SK-N-SH treated with all-trans-retinoic acid at 6 μM for 48 hours (cell line): ENCODE results near the gene RPS6KA2.
"Not testable (repeated sequence)": the region's sequence is repeated elsewhere in the genome, so short reads cannot be mapped to it uniquely, and the experiment has no call there.

Source experiments
- ATAC-seq: fragments of 200-7000 bp; cut with Tn5 transposase; 3 replicates; pipeline ENCODE4 v1.9.1; 2020; ENCODE audit warnings: mild to moderate bottlenecking, moderate library complexity
- ARNTL ChIP-seq: fragments of 450-650 bp; formaldehyde crosslinking; IDR thresholded peaks from 2 replicates; pipeline ENCODE4 v1.5.0; 2020; ENCODE audit warnings: low read depth, mild to moderate bottlenecking, moderate library complexity, borderline replicate concordance
- BACH2 ChIP-seq: fragments of 250-450 bp; sonication (Bioruptor Pico); IDR thresholded peaks from 2 replicates; pipeline ENCODE4 v1.9.0; 2021; ENCODE audit warnings: mild to moderate bottlenecking, borderline replicate concordance
- CSDC2 ChIP-seq: fragments of 250-450 bp; sonication (Bioruptor Pico); IDR thresholded peaks from 2 replicates; pipeline ENCODE4 v1.5.0; 2020; ENCODE audit warnings: mild to moderate bottlenecking, moderate library complexity
- ESRRG ChIP-seq: fragments of 250-450 bp; sonication (Bioruptor Pico); IDR thresholded peaks from 2 replicates; pipeline ENCODE4 v1.6.1; 2021; ENCODE audit warnings: mild to moderate bottlenecking
- GLIS3 ChIP-seq: fragments of 250-450 bp; sonication (Bioruptor Pico); IDR thresholded peaks from 2 replicates; pipeline ENCODE4 v1.5.0; 2020; ENCODE audit warnings: mild to moderate bottlenecking, moderate library complexity
- ISL1 ChIP-seq: fragments of 250-450 bp; sonication (Bioruptor Pico); IDR thresholded peaks from 2 replicates; pipeline ENCODE4 v2.1.2; 2022; ENCODE audit warnings: mild to moderate bottlenecking, moderate library complexity
- OSR1 ChIP-seq: fragments of 250-450 bp; sonication (Bioruptor Pico); IDR thresholded peaks from 2 replicates; pipeline ENCODE4 v1.8.0; 2022; ENCODE audit warnings: moderate library complexity, mild to moderate bottlenecking, inconsistent platforms
- PPARA ChIP-seq: fragments of 250-450 bp; sonication (Bioruptor Pico); IDR thresholded peaks from 2 replicates; pipeline ENCODE4 v1.5.0; 2020; ENCODE audit warnings: mild to moderate bottlenecking, borderline replicate concordance
- SNAI2 ChIP-seq: fragments of 250-450 bp; sonication (Bioruptor Pico); IDR thresholded peaks from 2 replicates; pipeline ENCODE4 v1.5.0; 2020; ENCODE audit warnings: mild to moderate bottlenecking, moderate library complexity
- TCF4 ChIP-seq: fragments of 250-450 bp; sonication (Bioruptor Pico); IDR thresholded peaks from 2 replicates; pipeline ENCODE4 v1.8.0; 2021; ENCODE audit warnings: mild to moderate bottlenecking, moderate library complexity, borderline replicate concordance
- TOX ChIP-seq: fragments of 250-450 bp; sonication (Bioruptor Pico); IDR thresholded peaks from 2 replicates; pipeline ENCODE4 v1.8.0; 2021; ENCODE audit warnings: mild to moderate bottlenecking, moderate library complexity, borderline replicate concordance
- TSHZ2 ChIP-seq: fragments of 250-450 bp; sonication (Bioruptor Pico); IDR thresholded peaks from 2 replicates; pipeline ENCODE4 v1.5.0; 2020; ENCODE audit warnings: mild to moderate bottlenecking, moderate library complexity
- ZFP3 ChIP-seq: fragments of 250-450 bp; sonication (Bioruptor Pico); IDR thresholded peaks from 2 replicates; pipeline ENCODE4 v1.5.0; 2020; ENCODE audit warnings: mild to moderate bottlenecking, moderate library complexity
- ZFP30 ChIP-seq: fragments of 450-650 bp; formaldehyde crosslinking; IDR thresholded peaks from 2 replicates; pipeline ENCODE4 v1.5.0; 2022; ENCODE audit warnings: mild to moderate bottlenecking, moderate library complexity
- ZNF565 ChIP-seq: fragments of 450-650 bp; formaldehyde crosslinking; conservative IDR thresholded peaks from 2 replicates; pipeline ENCODE4 v1.5.0; 2020; ENCODE audit warnings: low read depth, mild to moderate bottlenecking, moderate library complexity
- ZNF70 ChIP-seq: fragments of 450-650 bp; formaldehyde crosslinking; IDR thresholded peaks from 2 replicates; pipeline ENCODE4 v1.5.0; 2020; ENCODE audit warnings: mild to moderate bottlenecking, moderate library complexity
- ZNF8 ChIP-seq: fragments of 450-650 bp; formaldehyde crosslinking; IDR thresholded peaks from 2 replicates; pipeline ENCODE4 v1.5.0; 2020; ENCODE audit warnings: mild to moderate bottlenecking, moderate library complexity
- TF ChIP-seq, protein P1 (sequence below): fragments of 250-450 bp; sonication (Bioruptor Pico); IDR thresholded peaks from 2 replicates; pipeline ENCODE4 v1.8.0; 2021; ENCODE audit warnings: low read depth, mild to moderate bottlenecking, moderate library complexity, borderline replicate concordance
- TF ChIP-seq, protein P2 (sequence below): fragments of 250-450 bp; sonication (Bioruptor Pico); IDR thresholded peaks from 2 replicates; pipeline ENCODE4 v1.5.1; 2021; ENCODE audit warnings: mild to moderate bottlenecking, moderate library complexity
- TF ChIP-seq, protein P3 (sequence below): fragments of 250-450 bp; sonication (Bioruptor Pico); IDR thresholded peaks from 2 replicates; pipeline ENCODE4 v1.5.1; 2020; ENCODE audit warnings: low read depth, mild to moderate bottlenecking, moderate library complexity
- TF ChIP-seq, protein P4 (sequence below): fragments of 250-450 bp; sonication (Bioruptor Pico); IDR thresholded peaks from 2 replicates; pipeline ENCODE4 v1.8.0; 2020; ENCODE audit warnings: mild to moderate bottlenecking, moderate library complexity, borderline replicate concordance

The RPS6KA2 gene

DNA sequence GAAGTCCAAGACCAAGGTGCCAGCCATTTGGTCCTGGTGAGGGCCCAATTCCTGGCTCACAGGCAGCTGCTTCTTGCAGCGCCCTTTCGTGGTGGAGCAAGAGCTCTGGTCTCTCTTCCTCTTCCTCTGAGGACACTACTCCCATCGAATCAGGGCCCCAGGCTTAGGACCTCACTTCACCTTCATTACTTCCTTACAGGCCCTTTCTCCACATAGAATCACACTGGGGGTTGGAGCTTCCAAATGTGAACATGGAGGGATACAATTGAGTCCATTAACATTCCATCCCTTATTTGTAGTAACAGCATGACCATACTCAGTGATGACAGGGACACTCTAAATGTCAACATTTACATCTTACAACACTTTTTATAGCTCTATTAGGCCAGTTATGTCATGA is 42.9 kb downstream of the RPS6KA2 start:
- peak; percentile 81 for TF ChIP-seq ISL1 (CRISPR knock-in tag)
- no peak for TF ChIP-seq ZFP30 (CRISPR knock-in tag)
- no peak for ATAC-seq

DNA sequence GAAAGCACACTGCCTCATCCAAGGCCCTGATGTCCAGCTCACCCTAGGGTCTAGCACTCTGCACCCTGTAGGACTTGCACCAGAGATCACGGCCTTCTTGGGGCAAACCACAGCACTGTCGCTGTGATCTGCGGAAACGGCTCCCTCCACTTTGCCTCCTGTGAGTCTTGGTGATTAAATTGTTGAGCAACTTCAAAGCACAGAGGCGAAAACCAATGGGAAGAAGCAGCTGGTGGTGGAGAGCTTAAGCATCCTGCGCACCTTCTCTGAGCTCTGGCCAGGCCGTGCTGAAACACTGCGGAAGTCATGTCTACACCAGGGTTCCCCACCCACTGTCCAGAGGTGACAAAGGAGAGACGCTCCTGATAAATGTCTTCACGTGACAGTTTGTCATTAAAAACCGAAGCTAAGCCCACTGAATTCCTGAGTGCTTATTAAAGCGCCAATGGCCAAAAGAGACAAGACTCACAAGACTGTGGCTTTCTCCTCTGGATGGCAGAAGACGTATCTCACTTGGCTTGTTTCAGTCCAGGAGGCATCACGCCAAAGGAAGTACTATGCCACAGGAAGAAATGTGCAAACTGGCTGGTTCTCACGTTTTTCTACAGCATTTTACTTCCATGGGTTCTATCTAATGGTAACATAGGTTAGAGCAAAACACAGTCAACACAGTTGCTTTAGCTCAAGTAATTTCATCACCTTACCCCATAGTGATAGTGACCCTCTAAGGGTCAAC is 43.7 kb downstream of the RPS6KA2 start:
- no peak for ATAC-seq
- TF ChIP-seq, protein P1, sequence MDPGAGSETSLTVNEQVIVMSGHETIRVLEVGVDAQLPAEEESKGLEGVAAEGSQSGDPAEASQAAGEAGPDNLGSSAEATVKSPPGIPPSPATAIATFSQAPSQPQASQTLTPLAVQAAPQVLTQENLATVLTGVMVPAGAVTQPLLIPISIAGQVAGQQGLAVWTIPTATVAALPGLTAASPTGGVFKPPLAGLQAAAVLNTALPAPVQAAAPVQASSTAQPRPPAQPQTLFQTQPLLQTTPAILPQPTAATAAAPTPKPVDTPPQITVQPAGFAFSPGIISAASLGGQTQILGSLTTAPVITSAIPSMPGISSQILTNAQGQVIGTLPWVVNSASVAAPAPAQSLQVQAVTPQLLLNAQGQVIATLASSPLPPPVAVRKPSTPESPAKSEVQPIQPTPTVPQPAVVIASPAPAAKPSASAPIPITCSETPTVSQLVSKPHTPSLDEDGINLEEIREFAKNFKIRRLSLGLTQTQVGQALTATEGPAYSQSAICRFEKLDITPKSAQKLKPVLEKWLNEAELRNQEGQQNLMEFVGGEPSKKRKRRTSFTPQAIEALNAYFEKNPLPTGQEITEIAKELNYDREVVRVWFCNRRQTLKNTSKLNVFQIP (CRISPR knock-in tag) = no peak
- TF ChIP-seq ZNF8 (CRISPR knock-in tag) (no peak), BACH2 (CRISPR knock-in tag) (no peak), CSDC2 (no peak), TOX (CRISPR knock-in tag) (no peak), GLIS3 (CRISPR knock-in tag) (no peak), ZFP30 (CRISPR knock-in tag) (no peak), OSR1 (no peak), ZNF70 (CRISPR knock-in tag) (no peak), ESRRG (no peak)
- TF ChIP-seq, protein P2, sequence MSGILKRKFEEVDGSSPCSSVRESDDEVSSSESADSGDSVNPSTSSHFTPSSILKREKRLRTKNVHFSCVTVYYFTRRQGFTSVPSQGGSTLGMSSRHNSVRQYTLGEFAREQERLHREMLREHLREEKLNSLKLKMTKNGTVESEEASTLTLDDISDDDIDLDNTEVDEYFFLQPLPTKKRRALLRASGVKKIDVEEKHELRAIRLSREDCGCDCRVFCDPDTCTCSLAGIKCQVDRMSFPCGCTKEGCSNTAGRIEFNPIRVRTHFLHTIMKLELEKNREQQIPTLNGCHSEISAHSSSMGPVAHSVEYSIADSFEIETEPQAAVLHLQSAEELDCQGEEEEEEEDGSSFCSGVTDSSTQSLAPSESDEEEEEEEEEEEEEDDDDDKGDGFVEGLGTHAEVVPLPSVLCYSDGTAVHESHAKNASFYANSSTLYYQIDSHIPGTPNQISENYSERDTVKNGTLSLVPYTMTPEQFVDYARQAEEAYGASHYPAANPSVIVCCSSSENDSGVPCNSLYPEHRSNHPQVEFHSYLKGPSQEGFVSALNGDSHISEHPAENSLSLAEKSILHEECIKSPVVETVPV = no peak
- TF ChIP-seq, protein P3, sequence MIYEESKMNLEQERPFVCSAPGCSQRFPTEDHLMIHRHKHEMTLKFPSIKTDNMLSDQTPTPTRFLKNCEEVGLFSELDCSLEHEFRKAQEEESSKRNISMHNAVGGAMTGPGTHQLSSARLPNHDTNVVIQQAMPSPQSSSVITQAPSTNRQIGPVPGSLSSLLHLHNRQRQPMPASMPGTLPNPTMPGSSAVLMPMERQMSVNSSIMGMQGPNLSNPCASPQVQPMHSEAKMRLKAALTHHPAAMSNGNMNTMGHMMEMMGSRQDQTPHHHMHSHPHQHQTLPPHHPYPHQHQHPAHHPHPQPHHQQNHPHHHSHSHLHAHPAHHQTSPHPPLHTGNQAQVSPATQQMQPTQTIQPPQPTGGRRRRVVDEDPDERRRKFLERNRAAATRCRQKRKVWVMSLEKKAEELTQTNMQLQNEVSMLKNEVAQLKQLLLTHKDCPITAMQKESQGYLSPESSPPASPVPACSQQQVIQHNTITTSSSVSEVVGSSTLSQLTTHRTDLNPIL = no peak

- TF ChIP-seq SNAI2 (CRISPR knock-in tag) (no peak), ZFP3 (CRISPR knock-in tag) (no peak), OSR1 (no peak), ESRRG (no peak), ISL1 (CRISPR knock-in tag) (no peak), ZNF565 (CRISPR knock-in tag) (no peak), ARNTL (CRISPR knock-in tag) (no peak), PPARA (no peak), ZFP30 (CRISPR knock-in tag) (no peak), BACH2 (CRISPR knock-in tag) (no peak), ZNF8 (CRISPR knock-in tag) (no peak), TCF4 (CRISPR knock-in tag) (no peak), GLIS3 (CRISPR knock-in tag) (no peak), ZNF70 (CRISPR knock-in tag) (no peak), TSHZ2 (CRISPR knock-in tag) (no peak), CSDC2 (no peak)
- TF ChIP-seq, protein P2 = no peak
- TF ChIP-seq, protein P4, sequence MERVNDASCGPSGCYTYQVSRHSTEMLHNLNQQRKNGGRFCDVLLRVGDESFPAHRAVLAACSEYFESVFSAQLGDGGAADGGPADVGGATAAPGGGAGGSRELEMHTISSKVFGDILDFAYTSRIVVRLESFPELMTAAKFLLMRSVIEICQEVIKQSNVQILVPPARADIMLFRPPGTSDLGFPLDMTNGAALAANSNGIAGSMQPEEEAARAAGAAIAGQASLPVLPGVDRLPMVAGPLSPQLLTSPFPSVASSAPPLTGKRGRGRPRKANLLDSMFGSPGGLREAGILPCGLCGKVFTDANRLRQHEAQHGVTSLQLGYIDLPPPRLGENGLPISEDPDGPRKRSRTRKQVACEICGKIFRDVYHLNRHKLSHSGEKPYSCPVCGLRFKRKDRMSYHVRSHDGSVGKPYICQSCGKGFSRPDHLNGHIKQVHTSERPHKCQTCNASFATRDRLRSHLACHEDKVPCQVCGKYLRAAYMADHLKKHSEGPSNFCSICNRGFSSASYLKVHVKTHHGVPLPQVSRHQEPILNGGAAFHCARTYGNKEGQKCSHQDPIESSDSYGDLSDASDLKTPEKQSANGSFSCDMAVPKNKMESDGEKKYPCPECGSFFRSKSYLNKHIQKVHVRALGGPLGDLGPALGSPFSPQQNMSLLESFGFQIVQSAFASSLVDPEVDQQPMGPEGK (CRISPR knock-in tag) = no peak
- TF ChIP-seq, protein P3 = no peak
- TF ChIP-seq, protein P1 (CRISPR knock-in tag) = no peak
- no peak for ATAC-seq
These were observed 44.8 kb downstream of the RPS6KA2 start for GRCh38 chr6:166582258-166582657.

DNA sequence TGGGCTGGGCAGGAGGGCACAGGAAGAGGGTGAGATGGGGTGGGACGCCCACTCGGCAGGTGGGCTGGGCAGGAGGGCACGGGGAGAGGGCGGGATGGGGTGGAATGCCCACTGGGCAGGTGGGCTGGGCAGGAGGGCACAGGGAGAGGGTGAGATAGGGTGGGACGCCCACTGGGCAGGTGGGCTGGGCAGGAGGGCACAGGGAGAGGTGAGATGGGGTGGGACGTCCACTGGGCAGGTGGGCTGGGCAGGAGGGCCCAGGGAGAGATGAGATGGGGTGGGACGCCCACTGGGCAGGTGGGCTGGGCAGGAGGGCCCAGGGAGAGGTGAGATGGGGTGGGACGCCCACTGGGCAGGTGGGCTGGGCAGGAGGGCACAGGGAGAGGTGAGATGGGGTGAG is 45.2 kb downstream of the RPS6KA2 start:
- ATAC-seq = not testable (repeated sequence)
